Measurements from ENCODE around the gene HTR6. TPM values are rescaled to one million over a fixed set of nuclear protein-coding genes. Genes with fewer than 3 reads are reported as not detected.
A peak's percentile ranks its signal among the peaks of the same experiment; 100 is the strongest.

Gene HTR6
- total RNA-seq, 1 experiment from 2014 or later, result 0.37 TPM

DNA sequence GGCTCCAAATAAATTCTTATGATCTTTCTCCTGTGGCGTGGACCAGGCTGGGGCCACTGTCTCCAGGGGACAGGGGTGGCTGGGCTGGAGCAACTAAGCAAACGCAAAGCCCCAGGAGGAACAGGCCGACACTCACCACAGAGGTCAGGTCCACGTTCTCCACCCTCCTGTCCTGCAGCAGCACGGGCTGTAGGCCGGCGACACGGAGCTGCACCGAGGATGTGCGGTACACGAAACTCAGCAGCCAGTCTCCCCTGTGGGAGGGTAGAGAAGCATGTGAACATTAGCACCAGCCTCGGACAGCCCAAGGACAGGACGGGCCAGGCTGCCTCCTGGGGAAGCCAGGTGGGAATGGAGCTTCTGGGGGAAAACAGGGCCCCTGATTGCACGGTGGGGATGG is 29.6 kb downstream of the HTR6 start:
- Mint-ChIP-seq H3K27ac (peak overlapping the region in 1 of 3 experiments; percentile 83; a peak in 1 of 7 replicates), H3K4me3 (no peak overlapping the region), H3K4me1 (peaks cover 10 to 15% of the 10 kb centered on the region in 2 experiments), H3K9me3 (no peaks in the 10 kb centered on the region), H3K36me3 (ENCODE audit: insufficient read depth in 1 of 3, low read depth in 3 of 3) (no peaks in the 10 kb centered on the region; a peak in 1 of 7 replicates), H3K27me3 (ENCODE audit: low read depth) (peaks cover 4% of the 10 kb centered on the region)
- no peak overlapping the region for H2AK5ac ChIP-seq (ENCODE audit: insufficient read length, low read length)
- no peak overlapping the region for H2BK12ac ChIP-seq (ENCODE audit: insufficient read length, low read depth, low read length)
- H3K79me1 ChIP-seq (ENCODE audit: insufficient read depth, low read depth, low read length, poor library complexity, severe bottlenecking), result no peaks in the 10 kb centered on the region
- no peaks in the 10 kb centered on the region for H3K23me2 ChIP-seq (ENCODE audit: insufficient read length, low read depth, low read length, poor library complexity, severe bottlenecking)
- H3K4me2 ChIP-seq (ENCODE audit: insufficient read depth, insufficient read length, low read length), result no peak overlapping the region
- no peak for DNase-seq
- no peak overlapping the region for H3K4ac ChIP-seq (ENCODE audit: low read depth, low read length)
- H3K9ac ChIP-seq (ENCODE audit: extremely low read depth, insufficient read length, low read length), result no peak overlapping the region
- H3K23ac ChIP-seq (ENCODE audit: insufficient read length, low read depth, low read length), result no peak overlapping the region
- no peak overlapping the region for H3K56ac ChIP-seq (ENCODE audit: insufficient read length, low read depth, low read length)
- TF ChIP-seq, protein P1, sequence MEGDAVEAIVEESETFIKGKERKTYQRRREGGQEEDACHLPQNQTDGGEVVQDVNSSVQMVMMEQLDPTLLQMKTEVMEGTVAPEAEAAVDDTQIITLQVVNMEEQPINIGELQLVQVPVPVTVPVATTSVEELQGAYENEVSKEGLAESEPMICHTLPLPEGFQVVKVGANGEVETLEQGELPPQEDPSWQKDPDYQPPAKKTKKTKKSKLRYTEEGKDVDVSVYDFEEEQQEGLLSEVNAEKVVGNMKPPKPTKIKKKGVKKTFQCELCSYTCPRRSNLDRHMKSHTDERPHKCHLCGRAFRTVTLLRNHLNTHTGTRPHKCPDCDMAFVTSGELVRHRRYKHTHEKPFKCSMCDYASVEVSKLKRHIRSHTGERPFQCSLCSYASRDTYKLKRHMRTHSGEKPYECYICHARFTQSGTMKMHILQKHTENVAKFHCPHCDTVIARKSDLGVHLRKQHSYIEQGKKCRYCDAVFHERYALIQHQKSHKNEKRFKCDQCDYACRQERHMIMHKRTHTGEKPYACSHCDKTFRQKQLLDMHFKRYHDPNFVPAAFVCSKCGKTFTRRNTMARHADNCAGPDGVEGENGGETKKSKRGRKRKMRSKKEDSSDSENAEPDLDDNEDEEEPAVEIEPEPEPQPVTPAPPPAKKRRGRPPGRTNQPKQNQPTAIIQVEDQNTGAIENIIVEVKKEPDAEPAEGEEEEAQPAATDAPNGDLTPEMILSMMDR (conservative IDR thresholded peaks at IDR 0.05), result no peak
- H3K18ac ChIP-seq (ENCODE audit: insufficient read length, low read depth, low read length), result no peak overlapping the region
- H3K27me3 ChIP-seq (ENCODE audit: insufficient read depth, low read length), result no peaks in the 10 kb centered on the region
- H3T11ph ChIP-seq (ENCODE audit: low read length), result no peak overlapping the region
- H3K4me1 ChIP-seq (ENCODE audit: insufficient read depth, low read length), result no peaks in the 10 kb centered on the region
- no peak overlapping the region for H2AFZ ChIP-seq (ENCODE audit: low read length)
- no peaks in the 10 kb centered on the region for H4K20me1 ChIP-seq (ENCODE audit: control insufficient read depth, insufficient read depth, insufficient read length)
- H4K5ac ChIP-seq (ENCODE audit: insufficient read length, low read depth, low read length), result no peak overlapping the region
- H3K79me2 ChIP-seq (ENCODE audit: insufficient read depth, low read length), result no peaks in the 10 kb centered on the region
- H3K27ac ChIP-seq (ENCODE audit: insufficient read length, low read depth, low read length), result no peak overlapping the region
- no peak overlapping the region for H2BK20ac ChIP-seq (ENCODE audit: low read depth, low read length, poor library complexity, severe bottlenecking)
- no peak overlapping the region for H2BK15ac ChIP-seq (ENCODE audit: low read depth, low read length)
- H3K9me3 ChIP-seq (ENCODE audit: control insufficient read depth, low read depth, low read length), result no peaks in the 10 kb centered on the region
- no peak overlapping the region for H4K91ac ChIP-seq (ENCODE audit: insufficient read length, low read depth, low read length)
- no peak overlapping the region for H4K8ac ChIP-seq (replicated peaks; ENCODE audit: insufficient read length, low read depth, low read length)
- H2BK5ac ChIP-seq (ENCODE audit: insufficient read length, low read length), result no peak overlapping the region
- no peak overlapping the region; the same call in 1 of the 2 replicates for H3K14ac ChIP-seq (ENCODE audit: insufficient read depth, low read length)
- no CpG with 5 or more reads among the region's 14 CpGs for WGBS (ENCODE audit: extremely low coverage, insufficient read length, low lambda C conversion rate)
- no peak overlapping the region for H2BK120ac ChIP-seq (ENCODE audit: low read depth, low read length, poor library complexity, severe bottlenecking)
